ENCODE results near the gene FAM240B.

FAM240B gene

DNA sequence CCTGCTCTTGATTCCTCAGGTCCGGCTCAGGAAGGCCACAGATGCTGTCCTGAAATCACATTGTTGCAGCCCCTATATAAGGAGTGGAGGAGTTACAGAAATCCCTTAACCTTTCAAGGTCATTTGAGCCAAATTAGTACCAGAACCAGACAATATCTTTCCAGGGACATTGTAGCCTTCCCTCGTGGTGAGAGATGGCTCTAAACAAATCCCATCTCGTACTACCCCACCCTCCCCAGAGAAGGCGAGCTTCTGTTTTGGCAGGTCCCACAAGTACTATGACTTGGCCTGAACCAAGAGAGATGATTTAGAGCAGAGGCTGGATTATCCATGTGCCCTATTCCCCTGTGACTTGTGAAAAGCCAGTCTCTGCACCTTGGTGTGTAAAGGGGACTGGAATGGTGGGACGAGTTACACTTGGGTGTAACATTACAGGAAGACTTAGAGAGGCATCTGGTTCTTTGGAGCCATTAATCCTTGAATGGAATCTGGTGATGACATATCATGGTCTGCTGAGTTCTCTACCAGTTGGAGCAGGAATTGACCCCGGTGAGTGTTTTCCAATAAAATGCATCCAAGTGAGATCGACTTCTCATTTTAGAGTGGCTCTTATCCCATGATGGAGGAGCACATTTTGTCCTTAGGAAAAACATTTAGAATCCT, at the start of gene FAM240B:
Gene FAM240B, minus strand, starts transcription at position 51 of the 663 bp plus-strand sequence. CDS start 16,134 bp downstream, outside the sequence.
- DNase-seq, result no peak

DNA sequence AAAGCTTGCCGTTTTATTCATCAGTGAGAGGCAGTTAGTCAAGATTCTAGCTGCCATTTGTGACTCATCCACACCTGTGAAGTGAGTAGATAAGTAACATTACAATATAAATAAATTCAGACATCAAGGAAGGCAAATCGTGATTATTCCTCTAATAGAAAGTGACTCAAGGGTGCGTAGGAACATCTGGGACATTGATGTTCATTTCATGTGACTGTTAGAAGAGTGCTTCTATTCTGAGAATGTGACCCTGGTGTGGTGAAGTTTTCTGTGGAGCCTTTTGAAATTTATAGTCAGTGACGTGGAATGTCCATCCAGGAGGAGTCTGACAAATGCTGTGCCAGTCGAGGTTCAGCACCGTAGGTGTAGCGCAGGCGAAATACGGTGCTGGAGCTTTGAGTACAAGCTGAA, 48.4 kb upstream of the FAM240B start:
- DNase-seq, result no peak

DNA sequence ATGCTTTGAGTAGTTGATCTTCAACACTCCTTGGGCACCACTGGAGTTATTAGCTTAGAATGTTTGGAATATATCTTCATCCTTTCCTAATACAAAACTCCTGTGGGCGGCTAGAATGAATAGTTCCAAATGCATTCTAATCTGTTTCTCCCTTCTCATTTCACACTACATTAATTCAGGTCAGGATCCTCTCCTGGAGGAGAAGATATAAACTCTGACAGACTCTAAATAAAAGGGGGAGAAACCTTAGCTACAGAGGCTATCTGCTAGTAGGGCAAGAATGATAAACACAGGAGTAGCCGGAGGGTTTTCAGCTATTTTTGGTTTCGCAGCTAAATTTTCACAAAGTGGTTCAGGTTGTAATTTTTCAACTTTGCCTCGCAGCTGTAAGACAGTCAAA, 45.2 kb upstream of the FAM240B start:
- no peak for DNase-seq

DNA sequence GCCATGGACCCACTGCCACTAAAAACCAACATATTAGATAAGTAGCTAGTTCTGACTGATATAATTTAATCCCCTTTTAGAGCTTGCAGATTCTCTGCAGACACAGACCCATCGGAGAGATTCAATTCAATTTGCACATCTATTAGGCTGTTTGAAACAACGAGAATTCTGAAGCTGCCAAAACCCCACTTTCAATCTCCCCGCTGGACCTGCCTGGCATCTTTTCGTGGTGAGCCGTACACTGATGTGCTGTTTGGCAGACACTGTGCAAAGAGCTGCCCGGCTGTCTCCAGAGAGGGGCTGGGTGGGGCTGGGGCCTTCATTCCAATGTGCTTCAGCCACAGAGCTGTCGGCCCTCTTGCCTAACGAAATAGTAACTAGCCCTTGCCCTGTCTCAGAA, 42.1 kb upstream of the FAM240B start:
- no peak for DNase-seq

DNA sequence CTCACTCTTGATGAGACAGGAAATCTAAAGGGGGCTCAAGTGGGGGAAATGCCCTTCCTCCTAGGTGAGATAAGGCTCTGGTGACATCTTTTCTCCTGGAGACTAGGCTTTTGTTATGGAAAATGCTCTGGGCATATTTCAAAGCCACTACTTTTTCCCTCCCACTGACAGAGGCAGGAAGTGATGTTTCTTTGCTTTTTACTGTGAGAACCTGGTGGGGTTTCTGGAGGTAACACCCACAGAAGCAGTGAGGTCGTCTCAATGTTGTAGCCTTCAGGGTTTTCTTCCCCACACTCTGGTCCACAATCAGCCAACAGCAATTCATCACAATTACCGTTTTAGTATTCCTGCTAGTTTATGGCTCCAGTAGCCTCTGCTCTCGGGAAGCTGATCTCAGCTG, 41.4 kb upstream of the FAM240B start:
- DNase-seq, result no peak

DNA sequence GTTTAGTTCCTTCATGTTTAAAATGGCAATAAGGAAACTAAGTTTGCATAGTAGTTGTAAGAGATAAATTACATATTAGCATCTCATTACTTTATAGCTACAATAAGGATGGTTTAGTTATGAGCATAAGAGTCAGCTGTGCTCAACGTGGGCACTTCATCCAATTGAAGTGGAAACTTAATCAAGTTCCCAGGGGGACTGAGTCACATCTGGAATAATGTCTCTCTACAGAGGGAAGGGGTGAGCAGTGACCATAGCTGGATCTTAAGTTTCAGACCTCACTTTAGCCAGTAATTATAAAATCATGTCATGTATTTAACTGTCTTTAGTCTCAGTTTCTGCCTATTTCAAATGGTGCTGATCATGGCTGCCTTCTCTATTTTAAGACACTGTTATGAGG, 36.8 kb upstream of the FAM240B start:
- DNase-seq, result no peak

DNA sequence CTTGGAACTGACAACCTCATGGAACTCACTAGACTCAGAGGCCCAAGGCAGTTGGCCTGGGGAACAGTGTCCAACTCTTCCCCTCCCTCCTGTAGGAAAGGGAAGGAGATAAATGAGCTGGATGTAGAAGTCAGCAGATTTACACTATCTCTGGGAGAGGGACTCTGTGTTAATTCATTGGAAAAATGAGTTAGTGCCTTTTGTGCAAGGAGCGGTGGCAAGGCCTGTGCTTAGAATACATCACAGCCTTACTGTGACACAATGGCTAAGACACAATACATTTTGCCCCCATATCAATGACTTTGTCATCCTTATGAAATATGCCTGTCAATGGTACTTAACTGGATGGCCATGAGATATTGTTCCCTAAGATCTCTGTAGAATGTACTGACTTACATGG, 28.0 kb upstream of the FAM240B start:
- DNase-seq, result no peak

DNA sequence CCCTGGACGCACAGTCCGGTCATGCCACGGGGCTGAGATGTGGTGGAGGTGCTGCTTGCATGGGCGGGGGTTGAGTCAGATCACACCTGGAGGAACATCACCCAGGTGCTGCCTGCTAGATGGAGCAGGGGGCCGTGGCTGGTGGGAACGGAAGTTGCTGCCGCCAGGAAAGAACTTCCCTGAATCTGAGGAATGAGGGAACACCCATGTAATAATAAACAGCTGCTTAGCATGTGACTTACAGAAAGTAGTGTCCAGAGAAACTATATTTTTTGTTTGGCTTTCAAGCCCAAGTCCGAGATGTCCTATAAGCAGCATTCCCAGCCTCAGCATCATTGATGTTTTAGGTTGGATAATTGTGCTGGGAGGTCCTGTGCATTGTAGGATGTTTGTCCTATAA, 27.1 kb upstream of the FAM240B start:
- no peak for DNase-seq

DNA sequence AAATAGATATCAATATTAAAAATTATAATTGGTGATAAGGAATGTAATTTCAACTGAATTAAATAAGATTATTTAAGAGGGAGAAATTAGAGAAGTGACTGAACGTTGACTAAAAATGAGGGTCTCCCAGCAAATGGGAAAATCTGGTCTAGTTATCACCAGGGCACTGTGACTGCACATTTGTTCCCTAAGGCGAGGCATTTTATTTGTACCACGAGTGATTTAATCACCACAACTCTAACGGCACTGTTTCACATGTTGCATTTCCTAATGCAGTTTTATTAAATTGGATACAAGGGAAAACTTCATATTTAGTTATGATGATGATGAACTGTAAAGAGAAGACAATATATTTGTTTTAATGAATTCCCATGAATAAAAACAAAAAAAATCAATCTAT, 26.4 kb upstream of the FAM240B start:
- no peak for DNase-seq

DNA sequence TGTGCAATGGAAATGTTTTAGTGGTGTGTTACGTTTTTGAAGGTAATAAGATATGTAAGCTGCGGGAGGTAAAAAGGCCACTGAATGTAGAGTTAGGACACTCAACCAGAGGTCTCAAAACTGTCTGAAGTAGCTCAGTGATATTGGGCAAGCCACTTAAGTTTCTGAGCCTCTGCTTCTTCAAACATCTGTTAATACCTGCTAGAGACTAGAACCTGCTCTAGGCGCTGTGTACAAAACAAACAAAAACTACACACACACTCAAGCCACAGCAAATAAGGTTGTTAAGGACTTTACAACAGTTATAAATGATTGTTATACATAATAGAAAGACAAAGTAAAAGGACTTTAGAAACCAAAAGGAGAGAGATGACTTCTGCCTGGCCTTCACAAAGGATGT, 24.6 kb upstream of the FAM240B start:
- no peak for DNase-seq

DNA sequence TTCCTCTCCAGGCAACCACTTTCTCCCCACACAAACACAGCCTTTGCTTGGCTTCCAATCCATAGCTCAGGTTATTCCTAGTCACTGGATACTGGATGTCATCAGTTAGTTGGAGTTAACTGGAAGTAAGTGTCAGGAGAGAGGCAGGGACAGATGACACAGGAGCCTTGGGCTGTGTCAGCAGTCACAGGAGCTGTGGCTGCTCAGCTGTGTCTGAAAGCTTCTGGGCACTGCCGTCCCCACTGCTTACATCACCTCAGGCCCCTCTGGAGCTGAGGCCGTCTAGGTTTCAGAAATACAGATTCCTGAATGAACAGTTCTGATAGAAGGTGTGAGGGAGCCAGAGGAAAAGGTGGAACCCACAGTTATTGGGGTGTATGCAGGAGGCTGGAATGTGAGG, 17.3 kb upstream of the FAM240B start:
- no peak for DNase-seq

DNA sequence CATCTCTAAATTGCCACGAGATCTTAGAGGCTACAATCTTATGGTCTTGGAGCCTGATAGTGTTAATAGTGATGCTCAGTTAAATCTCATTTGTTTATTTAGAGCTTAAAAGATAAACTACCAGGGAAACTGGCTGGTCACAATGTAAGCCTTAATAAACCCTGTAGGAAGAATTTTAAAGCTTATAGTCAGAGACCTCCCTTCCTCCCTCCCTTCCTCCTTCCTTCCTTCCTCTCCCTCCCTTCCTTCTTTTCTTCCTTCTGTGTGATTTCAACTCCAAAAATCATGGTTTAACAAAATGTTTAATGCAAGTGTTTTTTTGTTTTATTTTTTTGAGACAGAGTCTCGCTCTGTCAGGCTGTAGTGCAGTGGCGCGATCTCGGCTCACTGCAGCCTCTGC, 14.9 kb upstream of the FAM240B start:
- DNase-seq, result no peak

DNA sequence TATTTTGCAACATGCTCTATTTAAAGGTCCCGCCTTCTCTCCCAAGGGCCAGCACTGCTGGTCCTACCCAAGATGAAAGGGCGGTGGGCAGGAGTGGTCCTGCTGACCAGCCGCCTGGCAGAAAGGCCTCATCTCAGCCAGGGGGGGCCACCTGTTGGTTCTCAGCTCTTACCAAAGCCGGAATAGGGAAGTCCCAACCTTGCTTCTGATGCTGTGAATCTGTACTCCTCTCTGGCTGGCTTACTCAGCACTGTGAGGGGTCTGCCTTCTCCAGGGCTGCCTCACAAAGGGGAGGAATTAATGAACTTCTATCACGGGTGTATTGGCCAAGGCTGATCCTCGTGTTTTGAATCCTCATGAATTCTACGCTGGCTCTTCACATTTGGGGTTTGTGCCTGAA, 13.6 kb upstream of the FAM240B start:
- no peak for DNase-seq

DNA sequence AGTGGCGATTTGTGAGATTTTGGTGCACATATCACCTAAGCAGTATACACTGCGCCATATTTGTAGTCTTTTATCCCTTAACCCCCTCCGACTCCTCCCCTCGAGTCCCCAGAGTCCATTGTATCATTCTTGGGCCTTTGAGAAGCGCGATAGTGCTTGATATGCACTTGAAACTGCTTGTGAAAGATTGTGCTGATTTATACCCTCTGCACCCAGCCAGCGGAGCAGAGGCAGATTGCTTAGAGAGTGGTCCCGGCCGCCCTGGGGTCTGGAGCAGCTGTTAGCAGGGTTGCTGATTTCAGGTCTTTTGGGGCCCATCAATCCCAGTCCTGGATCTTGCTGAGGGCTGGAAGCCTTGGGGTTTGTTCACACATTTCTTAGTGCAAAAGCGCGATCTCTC, 13.0 kb upstream of the FAM240B start:
- no peak for DNase-seq

DNA sequence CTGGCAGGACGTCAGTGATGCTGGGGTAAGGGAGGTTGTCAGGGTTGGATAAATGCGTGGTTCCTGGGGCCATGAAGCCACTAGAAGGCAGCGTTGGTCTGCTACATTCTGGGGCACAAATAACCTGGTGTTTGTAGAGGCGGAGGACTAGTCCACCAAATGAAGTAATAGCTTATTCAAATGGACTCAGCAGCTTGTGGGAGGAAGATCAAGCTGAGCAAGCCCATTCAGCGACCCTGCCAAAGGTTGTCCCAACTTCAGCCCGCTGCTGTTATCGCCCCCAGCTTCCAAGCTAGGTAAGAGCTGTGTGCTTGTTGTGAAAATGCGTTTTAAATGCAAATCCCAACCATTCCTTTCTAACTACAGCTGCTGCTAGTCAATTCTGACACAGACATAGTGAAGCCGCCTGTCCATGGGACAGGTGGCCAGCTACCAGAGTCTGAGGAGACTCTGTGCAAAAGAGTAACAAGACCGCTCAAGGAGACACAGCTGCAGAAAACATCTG, 7.6 kb upstream of the FAM240B start:
- DNase-seq, result no peak

DNA sequence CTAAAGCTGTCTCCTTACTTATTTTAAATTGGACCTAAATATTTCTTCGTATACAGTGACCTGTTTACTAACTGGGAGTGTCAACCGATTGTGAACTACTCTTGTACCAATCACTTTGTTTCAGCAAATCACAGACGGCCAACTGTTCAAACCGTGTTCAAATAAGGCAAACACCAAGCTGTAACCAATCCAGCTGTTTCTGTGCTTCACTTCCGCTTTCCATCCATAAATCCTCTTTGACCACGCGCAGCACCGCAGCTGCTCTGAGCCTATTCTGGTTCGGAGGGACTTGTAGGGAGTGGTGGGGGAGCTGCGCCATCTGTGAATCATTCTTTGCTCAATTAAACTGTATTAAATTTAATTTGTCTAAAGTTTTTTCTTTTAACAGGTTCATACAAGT, 4.8 kb upstream of the FAM240B start:
- no peak for DNase-seq

DNA sequence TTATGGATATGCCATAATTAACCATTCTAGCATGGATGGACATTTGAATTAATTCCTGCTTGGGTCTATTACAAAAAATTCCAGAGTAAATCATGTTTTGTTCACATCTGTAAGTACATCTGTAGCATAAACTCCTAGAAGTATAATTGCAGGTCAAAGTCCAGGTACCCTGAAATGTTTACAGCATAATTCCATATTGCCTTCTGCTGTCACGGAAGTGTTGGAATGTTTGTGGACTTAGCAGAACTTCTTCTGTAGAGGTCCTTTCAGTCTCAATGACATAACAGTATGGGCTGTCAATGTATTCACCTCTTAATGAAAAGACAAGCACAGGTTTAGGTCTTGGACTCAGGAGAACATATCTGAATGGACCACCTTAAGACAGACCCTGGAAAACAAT, 1.8 kb downstream of the FAM240B start:
- no peak for DNase-seq

DNA sequence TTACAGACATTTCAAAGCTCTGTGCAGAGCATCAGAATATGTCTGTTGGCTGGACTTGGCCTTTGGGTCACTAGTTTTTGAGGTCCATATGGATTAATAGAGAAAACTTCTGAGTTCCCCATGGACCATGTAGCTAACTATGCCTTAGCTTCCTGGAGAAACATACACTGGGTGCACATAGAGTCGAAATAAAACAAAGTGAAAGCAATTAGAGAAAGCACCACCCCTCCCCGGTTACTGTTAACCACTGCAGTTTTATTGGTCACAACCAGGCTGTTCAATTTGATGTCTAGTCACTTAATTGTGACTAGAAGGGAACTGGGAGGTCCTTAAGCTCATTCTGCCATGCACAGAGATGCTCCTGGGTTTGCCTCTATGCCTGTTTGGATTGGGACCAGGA, 4.2 kb downstream of the FAM240B start:
- DNase-seq, result no peak

DNA sequence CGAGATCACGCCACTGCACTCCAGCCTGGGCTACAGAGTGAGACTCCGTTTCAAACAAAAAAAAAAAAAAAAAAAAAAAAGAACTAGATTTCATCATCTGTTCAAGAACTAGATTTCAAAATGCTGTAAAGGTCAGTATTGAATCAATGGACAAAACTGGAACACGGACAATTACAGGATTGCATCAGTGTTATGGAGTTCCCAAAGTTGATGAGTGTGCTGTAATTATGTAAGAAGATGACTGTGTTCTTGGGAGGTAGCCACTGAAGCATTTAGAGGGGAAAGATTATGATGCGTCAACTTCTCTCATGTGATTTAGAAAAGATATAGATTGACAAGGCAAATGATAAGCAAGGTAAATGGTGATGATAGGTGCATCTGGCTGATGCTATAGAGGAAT, 6.5 kb downstream of the FAM240B start:
- no peak for DNase-seq

DNA sequence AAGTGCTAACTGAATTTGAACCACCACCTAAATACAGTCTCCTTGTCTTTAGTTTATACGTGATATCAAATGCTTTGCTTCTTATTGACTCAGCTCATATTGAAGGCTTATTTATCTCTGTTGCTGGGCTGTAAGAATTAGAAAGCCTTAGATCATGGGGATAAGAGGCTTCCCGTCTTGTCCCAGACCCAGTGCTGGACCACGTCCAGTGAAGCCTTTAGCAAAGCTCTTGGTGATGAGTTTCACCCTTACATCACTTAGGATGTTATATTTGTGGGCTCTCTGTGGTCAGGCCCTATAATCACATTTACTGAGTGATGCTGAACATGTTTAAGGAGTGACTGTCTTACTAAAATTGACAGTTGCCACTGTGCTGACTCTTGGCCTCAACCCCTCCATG, 11.2 kb downstream of the FAM240B start:
- no peak for DNase-seq

DNA sequence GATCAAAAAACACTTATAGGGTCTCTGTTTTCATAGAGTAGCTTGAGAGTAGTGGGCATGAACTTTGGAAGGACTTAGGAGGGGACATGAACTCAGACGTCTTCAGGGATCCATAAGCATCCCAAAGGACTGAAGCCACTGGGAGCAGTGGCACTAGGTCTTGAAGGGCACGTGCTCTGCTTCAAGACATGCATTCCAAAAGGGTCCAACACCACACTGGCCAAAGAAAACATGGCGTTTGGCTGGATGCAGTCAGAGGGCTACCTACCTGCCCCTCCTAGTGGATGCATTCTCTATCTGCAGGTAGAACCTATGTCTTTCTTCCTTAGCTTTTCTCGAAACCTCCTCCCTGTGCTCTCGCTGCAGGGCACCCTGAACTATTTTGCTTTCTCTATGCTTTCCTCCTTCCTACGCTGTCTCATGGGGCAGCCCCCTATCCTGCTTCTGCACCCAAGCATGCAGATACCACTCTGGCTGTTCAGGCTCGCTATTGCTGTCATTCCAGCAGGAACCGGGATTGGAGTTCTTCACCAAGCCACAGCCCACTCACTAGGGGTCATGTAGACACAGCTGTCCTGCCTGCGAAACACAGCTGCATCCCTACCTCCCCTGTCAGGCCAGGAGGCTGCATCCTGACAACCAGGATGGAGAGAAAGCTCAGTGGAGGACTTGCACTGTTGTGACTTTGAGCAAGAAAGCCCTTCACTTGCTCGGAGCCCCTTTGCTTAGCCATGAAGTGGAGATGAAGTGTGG, 11.9 kb downstream of the FAM240B start:
- no peak for DNase-seq

DNA sequence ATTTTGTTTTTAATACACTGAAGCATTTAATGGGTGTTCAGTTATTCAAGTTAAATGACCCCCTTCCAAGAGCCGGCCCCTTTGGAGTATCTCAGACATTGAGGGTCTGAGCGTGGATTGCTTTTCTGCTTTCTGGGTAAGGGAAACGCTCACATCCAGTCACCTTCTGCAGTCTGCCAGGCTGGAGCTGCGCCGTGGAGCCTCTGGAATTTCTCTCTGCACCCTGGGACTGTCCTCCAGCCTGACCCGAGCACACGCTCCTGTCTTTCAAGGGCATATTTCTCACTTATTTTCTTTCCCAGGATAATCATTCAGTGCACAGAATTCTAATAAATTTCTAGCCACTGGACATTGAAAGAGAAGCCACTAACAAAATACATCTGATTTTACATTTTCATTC, 13.4 kb downstream of the FAM240B start:
- no peak for DNase-seq

DNA sequence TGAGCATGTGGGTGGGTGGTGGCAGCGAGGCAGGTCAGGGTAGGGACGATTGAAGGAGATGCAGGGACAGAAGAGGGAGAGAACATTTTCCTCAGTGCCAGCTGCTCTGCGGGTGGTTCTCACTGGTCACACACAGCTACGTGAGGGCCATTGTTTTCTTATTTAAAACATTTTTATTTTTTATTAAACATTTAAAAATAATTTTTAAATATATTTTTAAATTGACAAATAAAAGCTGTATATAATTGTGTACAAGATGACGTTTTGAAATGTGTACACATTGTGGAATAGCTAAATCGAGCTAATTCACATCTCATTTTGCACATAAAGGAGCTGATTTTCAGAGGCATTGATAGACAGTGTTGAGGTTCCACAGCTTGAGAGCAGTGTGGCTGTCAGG, 14.0 kb downstream of the FAM240B start:
- DNase-seq, result no peak

DNA sequence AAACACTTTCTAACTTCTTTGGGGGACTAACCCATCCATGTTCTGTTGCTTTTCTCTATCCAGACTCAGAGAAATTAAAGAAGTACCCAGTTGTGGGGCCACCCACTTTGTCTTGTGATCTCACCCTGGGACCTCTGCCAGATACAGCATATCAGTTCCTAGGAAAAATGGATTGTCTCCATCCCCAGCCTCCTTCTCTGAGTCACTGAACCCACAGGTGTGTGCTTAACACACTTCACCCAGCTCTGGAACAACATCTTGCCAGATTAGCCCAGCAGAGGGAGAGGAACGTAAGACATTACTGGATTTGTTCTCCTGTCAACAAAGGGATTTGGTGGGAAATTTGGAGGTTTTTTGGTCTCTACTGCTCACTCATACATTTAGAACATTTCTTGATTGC, 19.2 kb downstream of the FAM240B start:
- no peak for DNase-seq

DNA sequence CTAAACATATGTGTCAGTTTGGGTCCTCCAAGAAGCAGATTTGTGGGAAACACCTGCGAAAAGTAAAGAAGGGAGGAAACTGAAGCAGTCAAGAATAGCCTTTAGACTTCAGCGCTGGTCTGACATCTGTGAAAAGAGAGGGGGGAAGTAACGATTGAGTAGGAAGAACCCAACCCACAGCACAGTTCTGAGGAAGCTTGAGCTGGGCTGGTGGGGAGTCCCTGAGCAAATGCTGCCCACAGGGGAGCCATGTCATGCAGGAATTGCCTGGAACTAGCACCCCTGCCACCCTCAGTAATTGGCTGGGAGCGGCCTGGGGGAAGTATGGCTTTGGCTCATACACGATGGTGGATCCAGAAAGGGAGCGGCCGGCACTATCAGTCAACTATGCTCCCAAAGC, 20.6 kb downstream of the FAM240B start:
- DNase-seq, result no peak

Data from GOT3 (cell line).